Astrocyte (in vitro differentiated cells and primary cell): ENCODE data around the gene NCOR2.

Source experiments
- CTCF ChIP-seq: IDR thresholded peaks from 2 replicates; pipeline ENCODE4 v1.5.1; 2011; ENCODE audit warnings: low read depth, mild to moderate bottlenecking, inconsistent platforms, low read length, moderate library complexity; ENCODE audit not compliant: insufficient read depth
- EZH2 ChIP-seq: IDR thresholded peaks from 2 replicates; pipeline ENCODE4 v1.6.1; 2012; ENCODE audit warnings: mild to moderate bottlenecking, low read length, inconsistent platforms; ENCODE audit not compliant: insufficient read depth

GRCh38 chr12:124581307-124582107, 14.1 kb upstream of the NCOR2 start:
- TF ChIP-seq EZH2, result no peak
- TF ChIP-seq CTCF, result no peak
